Measurements from ENCODE around the gene SLFN12L.

DNA sequence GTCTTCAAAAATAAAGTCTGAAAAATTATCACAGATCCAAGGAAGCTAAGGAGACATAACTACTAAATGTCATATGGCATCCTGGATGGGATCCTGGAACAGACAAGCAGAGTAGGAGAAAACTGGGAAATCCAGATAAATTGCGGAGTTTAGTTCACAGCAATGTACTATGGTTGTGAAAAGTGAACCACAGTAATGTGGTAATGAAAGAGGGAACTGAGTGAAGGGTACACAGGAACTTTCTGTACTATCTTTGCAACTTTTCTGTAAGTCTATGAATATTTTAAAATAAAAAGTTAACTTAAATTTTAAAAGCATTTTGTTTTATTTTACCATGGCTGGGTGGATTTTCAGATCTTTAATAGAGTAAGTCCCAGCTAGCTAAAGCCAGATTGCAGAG is 16.3 kb downstream of the SLFN12L start:
- no peak for TF ChIP-seq CTCF (conservative IDR thresholded peaks at IDR 0.05; ENCODE audit: low read depth, low read length)
- TF ChIP-seq EZH2phosphoT487 (IDR thresholded peaks at IDR 0.05; ENCODE audit: borderline replicate concordance, low read length): no peak
- no peak for TF ChIP-seq EZH2 (IDR thresholded peaks at IDR 0.05; ENCODE audit: low read length, unreplicated experiment)
